ENCODE results near the gene EDARADD. TPM values are rescaled to one million over a fixed set of nuclear protein-coding genes. Genes with fewer than 3 reads are reported as not detected.

EDARADD gene
- total and polyA plus RNA-seq, 10 donors: 0.22 to 7.4 (median 2.1) TPM

DNA sequence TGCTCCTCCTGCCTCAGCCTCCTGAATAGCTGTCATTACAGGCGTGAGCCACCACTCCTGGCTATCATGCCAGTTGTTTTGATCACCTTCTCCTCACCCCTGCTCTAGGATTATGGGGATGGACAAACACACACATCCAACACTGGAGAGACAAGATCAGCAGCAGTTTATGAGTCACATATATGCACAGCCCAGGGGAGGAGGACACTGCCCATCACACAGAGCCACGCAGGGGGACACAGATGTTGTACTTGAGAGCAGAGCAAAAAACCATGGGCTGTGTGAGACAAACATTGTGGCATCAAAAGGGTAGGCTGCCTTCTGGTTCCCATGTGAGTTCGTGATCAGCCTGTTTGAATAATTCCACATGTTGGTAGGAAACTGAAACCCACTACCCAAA lies 32.1 kb downstream of the EDARADD start:
- TF ChIP-seq POLR2A (IDR thresholded peaks at IDR 0.05) (no peak), POLR2AphosphoS5 (IDR thresholded peaks at IDR 0.05) (no peak)
- TF ChIP-seq, protein P1, sequence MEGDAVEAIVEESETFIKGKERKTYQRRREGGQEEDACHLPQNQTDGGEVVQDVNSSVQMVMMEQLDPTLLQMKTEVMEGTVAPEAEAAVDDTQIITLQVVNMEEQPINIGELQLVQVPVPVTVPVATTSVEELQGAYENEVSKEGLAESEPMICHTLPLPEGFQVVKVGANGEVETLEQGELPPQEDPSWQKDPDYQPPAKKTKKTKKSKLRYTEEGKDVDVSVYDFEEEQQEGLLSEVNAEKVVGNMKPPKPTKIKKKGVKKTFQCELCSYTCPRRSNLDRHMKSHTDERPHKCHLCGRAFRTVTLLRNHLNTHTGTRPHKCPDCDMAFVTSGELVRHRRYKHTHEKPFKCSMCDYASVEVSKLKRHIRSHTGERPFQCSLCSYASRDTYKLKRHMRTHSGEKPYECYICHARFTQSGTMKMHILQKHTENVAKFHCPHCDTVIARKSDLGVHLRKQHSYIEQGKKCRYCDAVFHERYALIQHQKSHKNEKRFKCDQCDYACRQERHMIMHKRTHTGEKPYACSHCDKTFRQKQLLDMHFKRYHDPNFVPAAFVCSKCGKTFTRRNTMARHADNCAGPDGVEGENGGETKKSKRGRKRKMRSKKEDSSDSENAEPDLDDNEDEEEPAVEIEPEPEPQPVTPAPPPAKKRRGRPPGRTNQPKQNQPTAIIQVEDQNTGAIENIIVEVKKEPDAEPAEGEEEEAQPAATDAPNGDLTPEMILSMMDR (IDR thresholded peaks at IDR 0.05 in 8 of 11, conservative IDR thresholded peaks at IDR 0.05 in 3 of 11): no peak
- Histone ChIP-seq H3K27ac (no peak overlapping the region), H3K4me1 (peaks cover 0 to 8% (median 0%) of the 10 kb centered on the region in 6 donors), H3K27me3 (replicated peaks in 1 of 7) (no peaks in the 10 kb centered on the region), H3K36me3 (no peaks in the 10 kb centered on the region), H3K4me3 (no peak overlapping the region), H3K9me3 (no peaks in the 10 kb centered on the region)
- DNase-seq: no peak
- WGBS, 5 donors: 87 to 100% (median 94%) methylated on average over 3 of the region's 3 CpGs
- intact Hi-C loops (cut with DNase I; ENCODE audit: low total_unique reads): no loop called here

DNA sequence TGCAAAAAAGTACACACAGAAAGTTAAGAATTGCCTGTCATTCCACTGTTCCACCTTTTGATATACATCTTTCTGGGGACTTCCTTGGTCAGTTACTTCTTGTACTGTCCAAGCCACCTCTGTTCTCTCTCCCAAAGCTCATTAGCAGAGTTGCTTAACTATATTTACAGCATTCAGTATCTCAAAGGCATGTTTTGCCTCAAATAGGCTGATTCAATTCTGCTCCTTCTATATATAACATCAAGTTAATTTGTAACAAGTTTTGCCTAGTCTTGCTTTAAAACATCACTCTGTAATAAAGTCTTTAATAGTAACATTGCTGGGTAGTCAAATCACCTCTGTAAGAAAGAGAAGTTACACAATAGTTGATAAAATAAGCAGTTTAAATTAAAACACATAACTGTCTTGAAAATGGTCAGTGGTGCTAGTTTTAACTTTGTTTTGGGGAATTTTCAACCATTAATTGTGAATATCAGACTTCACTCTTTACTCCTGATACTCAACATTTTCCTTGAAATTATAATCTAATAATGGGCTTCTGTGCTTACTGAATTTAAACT lies 35.7 kb downstream of the EDARADD start:
- no peaks in the 10 kb centered on the region for H3K9me3 ChIP-seq
- no peaks in the 10 kb centered on the region for H3K27me3 ChIP-seq (replicated peaks in 1 of 7)
- TF ChIP-seq POLR2A (IDR thresholded peaks at IDR 0.05): no peak
- TF ChIP-seq POLR2AphosphoS5 (IDR thresholded peaks at IDR 0.05): no peak
- H3K4me3 ChIP-seq: no peak overlapping the region
- H3K36me3 ChIP-seq: no peaks in the 10 kb centered on the region
- intact Hi-C loops (cut with DNase I; ENCODE audit: low total_unique reads): no loop called here
- no peak for DNase-seq
- no peak overlapping the region for H3K27ac ChIP-seq
- H3K4me1 ChIP-seq: peaks cover 0 to 8% (median 0%) of the 10 kb centered on the region in 6 donors

- WGBS, 5 donors: 89 to 95% (median 92%) methylated on average over 6 of the region's 6 CpGs
- Histone ChIP-seq H3K36me3 (no peaks in the 10 kb centered on the region), H3K27ac (no peak overlapping the region), H3K4me3 (no peak overlapping the region), H3K4me1 (no peaks in the 10 kb centered on the region), H3K27me3 (replicated peaks in 1 of 7) (no peaks in the 10 kb centered on the region), H3K9me3 (no peaks in the 10 kb centered on the region)
- intact Hi-C loops (cut with DNase I; ENCODE audit: low total_unique reads): no loop called here
- TF ChIP-seq POLR2A (IDR thresholded peaks at IDR 0.05) (no peak), POLR2AphosphoS5 (IDR thresholded peaks at IDR 0.05) (no peak)
- TF ChIP-seq, protein P1 (IDR thresholded peaks at IDR 0.05 in 8 of 11, conservative IDR thresholded peaks at IDR 0.05 in 3 of 11): no peak
- no peak for DNase-seq
Measured at GRCh38 chr1:236433819-236434315, 39.8 kb downstream of the EDARADD start.

DNA sequence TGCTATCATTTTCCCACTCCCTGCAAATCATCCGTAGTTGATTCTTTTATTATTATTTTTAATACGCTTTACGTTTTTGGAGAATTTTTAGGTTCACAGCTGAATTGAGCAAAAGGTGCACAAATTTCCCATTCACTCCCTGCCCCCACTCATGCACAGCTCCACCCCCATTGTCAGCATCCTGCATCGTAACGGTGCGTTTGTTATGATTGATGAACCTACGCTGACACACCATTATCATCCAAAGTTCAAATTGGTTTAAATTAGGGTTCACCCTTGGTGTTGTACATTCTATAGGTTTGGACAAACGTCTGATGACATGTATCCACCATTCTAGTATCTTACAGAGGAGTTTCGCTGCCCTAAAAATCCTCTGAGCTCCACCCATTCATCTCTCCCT lies 44.5 kb downstream of the EDARADD start:
- Histone ChIP-seq H3K4me3 (no peak overlapping the region), H3K27me3 (replicated peaks in 1 of 7) (no peaks in the 10 kb centered on the region), H3K27ac (no peak overlapping the region), H3K36me3 (no peaks in the 10 kb centered on the region), H3K4me1 (no peaks in the 10 kb centered on the region), H3K9me3 (peaks cover 0 to 6% (median 0%) of the 10 kb centered on the region in 8 donors)
- TF ChIP-seq, protein P1 (IDR thresholded peaks at IDR 0.05 in 8 of 11, conservative IDR thresholded peaks at IDR 0.05 in 3 of 11): no peak
- TF ChIP-seq POLR2A (IDR thresholded peaks at IDR 0.05) (no peak), POLR2AphosphoS5 (IDR thresholded peaks at IDR 0.05) (no peak)
- DNase-seq: no peak
- intact Hi-C loops (cut with DNase I; ENCODE audit: low total_unique reads): no loop called here
- 89 to 95% (median 91%) methylated on average over 9 of the region's 9 CpGs for WGBS, 5 donors

Data from spleen (tissue), 11 donors.